Skin of body (tissue), 2 donors: ENCODE measurements around the gene TSPAN5. TPM values are rescaled to one million over a fixed set of nuclear protein-coding genes. Genes with fewer than 3 reads are reported as not detected.

ENCODE experiments used
- DNase-seq: peaks from one replicate; lab custom pipeline; 2025; lab: John Stamatoyannopoulos, UW
- total RNA-seq: library from RNA; depleted of rRNA; stranded (reverse); fragments of >200 nt; gene quantifications from one replicate; pipeline ENCODE4 v1.2.3, GENCODE V29; 2014

The TSPAN5 gene
- total RNA-seq, 1 donor from 2014 or later: 18.3 TPM

- no peak for DNase-seq
These were observed 56.7 kb downstream of the TSPAN5 start for GRCh38 chr4:98601708-98602107.

DNA sequence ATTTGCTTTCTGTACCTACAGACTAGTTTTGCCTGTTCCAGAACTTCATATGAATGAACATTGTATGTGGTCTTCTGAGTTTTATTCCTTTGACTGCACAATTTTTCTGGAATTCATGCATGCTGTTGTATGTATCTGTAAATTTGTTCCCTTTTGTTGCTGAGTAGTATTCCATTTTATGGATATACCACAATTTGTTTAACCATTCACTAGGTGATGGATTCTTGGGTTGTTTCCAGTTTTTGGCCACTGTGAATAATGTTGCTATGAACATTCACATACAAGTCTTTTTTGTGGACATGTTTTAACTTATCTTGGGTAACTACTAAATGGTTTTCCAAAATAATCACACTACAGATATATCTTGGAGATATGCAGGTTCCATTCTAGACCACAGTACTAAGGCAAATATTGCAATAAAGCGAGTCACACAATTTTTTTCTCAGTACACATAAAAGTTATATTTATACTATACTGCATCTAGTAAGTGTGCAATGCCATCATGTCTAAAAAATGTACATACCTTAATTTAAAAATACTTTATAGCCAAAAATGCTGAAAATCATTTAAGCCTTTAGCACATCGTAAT, 58.7 kb downstream of the TSPAN5 start:
- DNase-seq: no peak

DNA sequence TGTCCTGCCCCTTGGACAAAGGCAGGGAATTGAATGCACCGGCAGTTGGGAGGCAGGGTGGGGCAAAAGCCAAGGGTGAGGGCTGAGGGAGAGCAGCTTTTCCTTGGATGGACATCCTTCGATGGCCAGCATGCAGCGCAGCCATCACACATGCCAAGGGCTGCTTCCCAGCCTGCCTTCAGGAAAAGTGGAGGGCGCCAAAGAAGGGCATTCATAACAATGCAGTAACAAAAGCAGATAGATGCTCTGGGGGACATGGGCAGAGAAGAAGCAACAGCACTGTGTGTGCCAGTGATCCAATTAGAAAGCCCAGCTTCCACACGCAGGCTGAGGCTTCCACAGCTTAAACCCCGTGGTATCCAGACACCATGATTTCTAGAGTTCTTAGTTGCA, 71.5 kb downstream of the TSPAN5 start:
- DNase-seq: no peak

DNA sequence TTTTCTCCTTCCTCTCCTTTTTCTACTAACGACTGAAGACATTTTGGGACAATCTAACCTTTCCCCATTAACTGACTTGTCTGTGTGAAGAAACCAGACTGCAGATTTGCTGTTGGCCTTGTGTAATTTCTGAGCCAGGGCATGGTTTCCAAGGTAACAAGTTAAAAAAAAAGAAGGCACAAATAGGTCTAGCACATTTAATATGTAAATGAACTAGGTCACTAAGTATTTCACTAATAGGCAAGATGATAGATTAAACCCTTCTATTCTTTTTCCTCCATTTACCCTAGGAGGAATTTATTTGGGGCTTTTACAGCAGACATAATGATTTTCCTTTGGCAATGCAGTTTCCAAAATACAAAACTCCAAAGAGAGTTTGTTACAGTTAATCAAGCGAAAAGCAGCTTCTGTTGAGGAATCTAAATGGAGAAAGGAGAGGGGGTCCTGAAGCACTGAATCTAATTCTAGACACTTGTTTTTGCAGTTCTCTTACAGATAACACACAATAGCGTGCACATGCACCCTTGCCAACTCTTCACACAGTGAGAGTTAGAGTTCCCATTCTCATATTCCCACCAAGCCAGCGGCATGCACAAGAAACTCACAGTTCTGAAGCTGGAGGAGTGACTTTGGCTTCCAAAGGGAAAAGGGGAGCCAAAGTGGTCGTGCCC, 72.0 kb downstream of the TSPAN5 start:
- no peak for DNase-seq

GRCh38 chr4:98585596-98585995, 72.8 kb downstream of the TSPAN5 start:
- DNase-seq: no peak

DNA sequence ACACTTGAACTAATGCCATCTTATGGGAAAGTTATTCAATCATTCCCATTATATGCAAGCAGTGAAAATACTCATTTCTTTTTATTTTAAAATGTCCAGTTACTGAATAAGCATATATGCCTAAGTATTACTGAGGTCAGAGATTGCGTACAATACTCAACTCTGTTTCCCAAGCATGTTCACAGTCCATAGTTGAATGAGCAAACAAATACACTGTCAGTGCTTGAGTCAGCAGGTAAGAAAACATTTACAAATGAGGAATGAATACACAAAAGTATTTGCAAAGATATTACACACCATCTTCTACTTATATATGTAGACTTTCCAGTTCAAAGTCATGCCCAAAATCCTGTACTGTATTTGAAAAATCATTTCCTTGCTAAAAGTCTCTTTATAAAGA, 74.1 kb downstream of the TSPAN5 start:
- no peak for DNase-seq

DNA sequence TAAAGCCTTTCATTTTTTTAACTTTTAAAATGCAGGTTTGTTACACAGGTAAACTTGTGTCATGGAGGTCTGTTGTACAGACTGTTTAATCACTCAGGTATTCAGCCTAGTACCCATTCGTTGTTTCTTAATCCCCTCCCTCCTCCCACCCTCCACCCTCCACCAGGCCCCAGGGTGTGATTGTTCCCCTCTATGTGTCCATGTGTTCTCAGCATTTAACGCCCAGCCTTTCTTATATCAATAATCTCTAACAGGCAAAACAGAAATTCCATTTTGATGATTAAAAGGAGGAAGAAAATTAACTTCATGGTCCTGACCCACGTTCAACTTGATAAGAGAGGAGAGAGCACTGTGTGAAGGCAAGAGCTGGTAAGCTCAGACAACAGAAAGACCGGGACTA, 75.1 kb downstream of the TSPAN5 start:
- no peak for DNase-seq

GRCh38 chr4:98581126-98581525, 77.3 kb downstream of the TSPAN5 start:
- no peak for DNase-seq

DNA sequence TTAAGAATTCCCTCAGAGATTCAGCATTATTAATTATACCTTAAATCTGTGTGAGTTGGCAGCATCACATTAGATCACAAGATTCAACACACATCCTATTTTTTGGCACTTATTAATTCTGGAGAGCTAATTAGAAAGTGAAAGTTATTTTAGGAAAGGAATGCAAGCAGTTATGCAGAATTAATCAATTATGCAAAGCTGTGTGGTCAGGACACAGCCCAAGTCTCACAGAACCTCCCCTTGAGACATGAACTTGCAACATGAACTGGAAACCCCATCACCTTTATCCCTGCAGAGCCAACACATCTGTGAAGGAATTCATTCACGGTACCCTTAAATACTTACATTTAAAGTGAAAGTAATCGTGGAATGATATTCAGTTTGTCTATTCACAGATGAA, 80.5 kb downstream of the TSPAN5 start:
- no peak for DNase-seq

DNA sequence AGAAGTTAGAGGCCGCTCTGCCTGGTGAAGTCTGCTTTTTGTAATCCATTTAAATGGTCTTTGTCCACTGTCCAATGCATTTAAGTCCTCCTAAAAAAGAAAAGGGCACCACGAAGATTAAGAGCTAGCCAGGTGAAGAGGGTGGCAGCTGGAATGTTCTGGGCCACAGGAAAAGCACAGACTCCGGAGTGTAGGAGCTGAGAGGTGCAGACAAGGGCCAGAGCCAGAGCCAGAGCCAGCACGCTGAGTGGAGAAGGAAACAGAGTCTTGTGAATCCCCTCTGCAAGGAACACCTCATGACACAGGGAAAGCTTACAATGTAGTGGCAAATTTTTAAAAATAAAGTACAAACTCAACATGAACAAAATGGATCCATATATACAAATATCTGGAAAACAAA, 83.6 kb downstream of the TSPAN5 start:
- DNase-seq: no peak

DNA sequence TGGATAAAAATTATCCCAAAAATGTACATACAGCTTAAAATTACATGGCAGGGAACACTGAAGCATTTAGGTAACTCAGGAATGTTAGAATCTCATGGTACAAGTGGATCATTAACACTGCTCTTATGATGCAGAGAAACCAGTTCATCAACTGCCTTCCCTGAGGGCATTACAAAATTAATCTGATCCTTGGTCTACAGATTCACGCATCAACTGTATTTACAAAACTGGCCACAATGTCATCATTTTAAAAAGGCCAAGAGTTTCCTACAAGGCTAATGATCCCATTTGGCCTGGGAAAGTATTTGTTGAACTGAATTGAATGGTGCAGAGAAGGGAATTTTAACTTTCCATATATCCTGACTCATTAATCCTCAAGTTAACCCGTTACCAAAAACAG, 84.6 kb downstream of the TSPAN5 start:
- DNase-seq: no peak

DNA sequence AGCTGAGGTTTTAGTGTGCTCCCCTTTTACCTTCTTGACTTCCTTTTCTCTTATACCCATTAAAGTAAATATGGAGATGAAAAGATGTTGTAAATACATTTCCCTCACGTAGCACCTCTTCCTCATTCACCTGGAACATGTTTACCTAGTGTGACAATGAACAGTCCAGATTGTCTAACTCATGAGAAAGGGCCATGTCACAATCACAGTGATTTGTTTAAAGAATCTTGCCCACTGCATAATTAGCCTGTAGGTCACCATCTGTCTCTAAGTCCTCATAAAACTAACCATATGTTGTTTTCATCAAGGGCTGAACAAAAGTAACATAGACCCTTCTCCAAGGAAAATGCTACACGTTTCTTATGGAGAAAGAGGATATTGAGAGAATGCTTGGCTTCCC, 85.7 kb downstream of the TSPAN5 start:
- no peak for DNase-seq

GRCh38 chr4:98571161-98571786, 87.1 kb downstream of the TSPAN5 start:
- DNase-seq: no peak

- DNase-seq: no peak
These were observed 88.1 kb downstream of the TSPAN5 start for GRCh38 chr4:98570151-98570797.

- DNase-seq: peak; percentile 18
These were observed 89.3 kb downstream of the TSPAN5 start for GRCh38 chr4:98568941-98569663.

DNA sequence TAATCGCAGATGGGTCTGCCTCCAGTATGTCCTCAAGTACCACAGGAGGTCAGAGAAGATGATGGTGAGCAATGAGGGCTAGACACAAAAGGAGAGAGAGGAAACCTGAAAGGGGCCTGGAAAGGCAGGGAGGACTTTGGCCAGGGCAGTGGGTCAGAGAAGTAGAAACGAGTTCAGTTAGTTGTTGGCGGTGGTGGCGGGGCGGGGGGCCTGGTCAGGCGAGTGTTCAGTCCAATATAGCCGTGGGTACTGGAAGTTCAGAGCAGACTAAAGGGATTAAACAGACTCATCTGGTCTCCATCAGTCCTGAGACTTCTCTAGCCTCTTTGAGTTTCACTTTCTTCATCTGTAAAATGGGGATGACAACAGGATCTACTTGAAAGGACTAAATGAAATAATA, 90.8 kb downstream of the TSPAN5 start:
- DNase-seq: no peak

DNA sequence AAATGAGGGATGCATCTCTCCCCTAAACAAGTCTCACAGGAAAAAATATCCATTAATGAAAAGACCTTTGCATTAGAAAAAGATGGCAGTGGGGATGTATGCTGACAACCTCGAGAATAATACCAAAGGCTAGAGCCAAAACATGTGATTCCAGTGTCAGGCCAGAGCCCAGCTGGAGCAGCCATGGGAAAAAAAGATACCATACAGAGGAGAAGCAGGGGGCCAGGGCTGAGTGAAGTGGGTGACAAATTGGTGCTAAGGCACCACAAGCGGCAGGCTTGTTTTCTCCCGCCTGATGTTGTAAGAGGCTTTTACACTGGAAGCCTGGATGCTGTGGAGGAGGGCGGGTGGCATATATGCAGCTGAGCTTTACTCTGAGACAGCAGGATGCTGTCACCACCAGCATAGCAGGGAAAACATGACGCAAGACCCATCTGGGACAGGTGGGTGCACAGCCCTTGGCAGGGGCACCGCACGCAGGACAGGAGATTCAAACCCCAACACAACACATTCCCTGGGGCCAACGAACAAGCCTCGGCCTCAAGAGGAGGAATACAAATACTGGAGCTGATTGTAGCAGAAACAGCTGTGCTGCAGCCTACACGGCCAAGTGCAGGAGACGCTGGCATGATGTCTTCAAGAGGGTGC, 91.9 kb downstream of the TSPAN5 start:
- peak; percentile 55 for DNase-seq

GRCh38 chr4:98565681-98566301, 92.6 kb downstream of the TSPAN5 start:
- DNase-seq: peak; percentile 66

- no peak for DNase-seq
These were observed 93.6 kb downstream of the TSPAN5 start for GRCh38 chr4:98564852-98565251.

- no peak for DNase-seq
These were observed 98.1 kb downstream of the TSPAN5 start for GRCh38 chr4:98560321-98560720.
